HG02981 (cell line): ENCODE results near the gene PRELID1.
A peak's percentile ranks its signal among the peaks of the same experiment; 100 is the strongest.
"Not testable (repeated sequence)": the region's sequence is repeated elsewhere in the genome, so short reads cannot be mapped to it uniquely, and the experiment has no call there.

Experiments used
- ATAC-seq: cut with Tn5 transposase; IDR thresholded peaks from one replicate; pipeline ENCODE4 v1.9.1; 2021; ENCODE audit warnings: mild to moderate bottlenecking, moderate library complexity; ENCODE audit not compliant: unreplicated experiment

The PRELID1 gene

GRCh38 chr5:177303121-177303924 lies at the start of gene PRELID1, which contains the start of gene RAB24:
PRELID1 (plus strand) TSS chr5:177303799; CDS start chr5:177303986, 187 bp downstream.
RAB24 (minus strand) TSS chr5:177303719; CDS start chr5:177303288, 431 bp downstream.
- peak; percentile 58 for ATAC-seq

DNA sequence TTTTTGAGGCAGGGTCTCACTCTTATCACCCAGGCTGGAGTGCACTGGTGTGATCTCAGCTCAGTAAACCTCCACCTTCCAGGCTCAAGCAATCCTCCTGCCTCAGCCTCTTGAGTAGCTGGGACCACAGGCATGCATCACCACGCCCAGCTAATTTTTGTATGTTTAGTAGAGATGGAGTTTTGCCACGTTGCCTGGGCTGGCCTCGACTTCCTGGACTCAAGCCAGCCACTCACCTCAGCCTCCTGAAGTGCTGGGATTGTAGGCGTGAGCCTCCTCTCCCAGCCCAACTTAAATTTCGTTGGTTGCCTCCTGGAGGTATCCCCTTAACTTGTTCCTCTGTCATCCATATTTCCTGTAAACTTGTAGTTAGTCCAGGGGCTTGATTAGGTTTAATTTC lies 47.3 kb upstream of the PRELID1 start:
- no peak for ATAC-seq

DNA sequence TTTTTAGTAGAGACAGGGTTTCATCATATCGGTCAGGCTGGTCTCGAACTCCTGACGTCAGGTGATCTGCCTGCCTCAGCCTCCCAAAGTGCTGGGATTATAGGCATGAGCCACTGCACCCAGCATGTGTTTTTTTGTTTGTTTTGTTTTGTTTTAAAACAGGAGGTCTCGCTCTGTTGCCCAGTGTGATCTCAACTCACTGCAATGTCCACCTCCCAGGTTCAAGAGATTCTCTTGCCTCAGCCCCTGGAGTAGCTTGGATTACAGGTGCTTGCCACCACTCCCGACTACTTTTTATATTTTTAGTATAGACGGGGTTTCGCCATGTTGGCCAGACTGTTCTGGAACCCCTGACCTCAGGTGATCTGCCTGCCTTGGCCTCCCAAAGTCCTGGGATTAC lies 44.9 kb upstream of the PRELID1 start:
- ATAC-seq = not testable (repeated sequence)

- ATAC-seq = no peak
Observed at GRCh38 chr5:177260961-177261360, 42.6 kb upstream of the PRELID1 start.

DNA sequence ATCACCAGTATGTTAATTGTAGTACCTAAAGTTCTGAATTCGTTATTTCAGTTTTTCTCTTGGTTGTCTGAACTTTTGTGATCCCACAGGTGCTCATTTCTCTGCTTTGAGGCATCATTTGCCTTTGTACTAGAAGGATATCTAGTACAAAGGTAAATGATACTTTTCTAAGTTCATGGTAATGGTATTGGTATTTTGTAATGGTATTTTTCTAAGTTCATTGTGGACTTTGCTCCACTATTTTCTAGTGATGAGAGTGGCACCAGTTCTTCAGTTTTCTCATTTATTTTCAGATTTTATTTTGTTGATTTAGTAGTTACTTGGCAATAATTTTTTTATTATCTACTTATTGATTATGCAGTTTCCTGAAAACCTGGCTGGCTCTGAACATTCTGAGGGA lies 42.1 kb upstream of the PRELID1 start:
- no peak for ATAC-seq

- ATAC-seq = no peak
Observed at GRCh38 chr5:177264178-177264577, 39.4 kb upstream of the PRELID1 start.

- ATAC-seq = no peak
Observed at GRCh38 chr5:177265395-177265794, 38.2 kb upstream of the PRELID1 start.

DNA sequence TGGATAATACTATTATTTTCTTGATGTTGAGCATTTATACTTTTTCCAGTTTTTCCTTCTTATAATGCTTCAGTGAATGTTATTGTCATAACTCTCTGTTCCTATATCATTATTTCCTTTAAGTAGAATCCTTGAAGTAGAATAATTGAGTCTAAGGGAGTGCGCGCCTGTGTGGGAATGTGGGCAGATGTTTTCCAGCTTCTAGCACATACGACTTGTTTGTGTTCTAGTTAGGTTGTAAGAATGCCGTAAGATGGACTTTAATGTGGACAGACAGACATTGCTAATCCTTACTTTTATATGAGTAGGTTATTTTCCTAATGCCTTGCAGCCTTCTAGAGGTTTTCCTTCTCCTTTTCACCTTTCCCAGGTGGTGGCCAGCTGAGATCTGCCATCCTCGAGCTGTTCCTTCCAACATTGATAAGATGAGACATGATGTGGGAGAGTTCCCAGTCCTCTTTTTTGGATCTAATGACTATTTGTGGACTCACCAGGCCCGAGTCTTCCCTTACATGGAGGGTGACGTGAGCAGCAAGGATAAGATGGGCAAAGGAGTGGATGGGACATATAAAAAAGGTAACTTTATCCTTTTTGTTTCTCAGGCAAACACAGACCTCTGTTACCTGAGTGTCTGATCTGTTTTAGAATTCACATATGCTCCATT lies 34.2 kb upstream of the PRELID1 start:
- ATAC-seq = no peak

GRCh38 chr5:177269976-177270375 lies 33.6 kb upstream of the PRELID1 start:
- ATAC-seq = no peak

GRCh38 chr5:177270653-177271052 lies 32.9 kb upstream of the PRELID1 start:
- no peak for ATAC-seq

- no peak for ATAC-seq
Observed at GRCh38 chr5:177271113-177271512, 32.5 kb upstream of the PRELID1 start.

GRCh38 chr5:177275883-177276282 lies 27.7 kb upstream of the PRELID1 start:
- ATAC-seq = no peak

DNA sequence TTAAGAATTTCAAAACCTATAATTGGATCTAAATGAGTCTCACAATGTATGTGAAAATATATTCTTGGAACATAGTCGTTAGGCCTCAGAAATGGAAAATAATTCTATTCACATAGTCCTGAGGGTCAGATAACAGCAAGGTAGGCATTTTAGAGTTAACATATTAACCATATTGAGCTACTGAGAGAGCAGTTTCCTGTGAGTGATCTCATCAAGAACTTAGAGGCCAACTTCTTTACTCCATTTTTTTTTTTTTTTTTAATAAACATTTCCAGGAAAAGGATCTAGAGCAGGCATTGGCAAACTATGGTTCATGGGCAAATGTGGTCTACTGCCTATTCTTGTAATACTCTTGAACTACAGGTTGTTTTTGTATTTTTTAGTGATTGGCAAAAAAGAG lies 26.7 kb upstream of the PRELID1 start:
- no peak for ATAC-seq

- ATAC-seq = no peak
Observed at GRCh38 chr5:177288191-177288590, 15.4 kb upstream of the PRELID1 start.

- no peak for ATAC-seq
Observed at GRCh38 chr5:177290816-177291596, 12.6 kb upstream of the PRELID1 start.

DNA sequence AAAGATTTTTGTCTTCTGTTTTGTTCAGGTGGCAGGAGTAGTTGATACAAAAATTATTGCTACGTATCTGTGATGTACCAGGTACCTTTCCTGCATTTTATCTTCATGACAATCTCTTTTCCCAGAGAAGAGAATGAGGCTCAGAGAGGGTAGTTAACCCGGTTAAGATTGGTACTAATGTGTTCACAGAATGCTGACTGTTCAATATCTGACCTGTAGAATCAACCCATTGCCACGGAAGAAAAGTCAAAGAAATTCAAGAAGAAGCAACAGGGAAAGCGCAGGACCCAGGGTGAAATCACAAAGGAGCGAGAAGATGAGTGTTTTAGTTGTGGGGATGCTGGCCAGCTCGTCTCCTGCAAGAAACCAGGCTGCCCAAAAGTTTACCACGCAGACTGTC lies 11.9 kb upstream of the PRELID1 start:
- no peak for ATAC-seq

- no peak for ATAC-seq
Observed at GRCh38 chr5:177293819-177294581, 9.6 kb upstream of the PRELID1 start.

DNA sequence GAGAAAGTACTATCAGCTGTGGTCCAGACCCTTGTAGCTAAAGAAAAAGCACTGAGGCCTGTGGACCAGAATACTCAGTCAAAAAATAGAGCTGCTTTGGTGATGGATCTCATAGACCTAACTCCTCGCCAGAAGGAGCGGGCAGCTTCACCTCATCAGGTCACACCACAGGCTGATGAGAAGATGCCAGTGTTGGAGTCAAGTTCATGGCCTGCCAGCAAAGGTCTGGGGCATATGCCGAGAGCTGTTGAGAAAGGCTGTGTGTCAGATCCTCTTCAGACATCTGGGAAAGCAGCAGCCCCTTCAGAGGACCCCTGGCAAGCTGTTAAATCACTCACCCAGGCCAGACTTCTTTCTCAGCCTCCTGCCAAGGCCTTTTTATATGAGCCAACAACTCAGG lies 9.0 kb upstream of the PRELID1 start:
- no peak for ATAC-seq

- no peak for ATAC-seq
Observed at GRCh38 chr5:177295924-177296323, 7.7 kb upstream of the PRELID1 start.

- no peak for ATAC-seq
Observed at GRCh38 chr5:177296581-177296980, 7.0 kb upstream of the PRELID1 start.

GRCh38 chr5:177297922-177298321 lies 5.7 kb upstream of the PRELID1 start:
- no peak for ATAC-seq
